IMR-90 (cell line): Measurements from ENCODE around the gene IL4. TPM values are rescaled to one million over a fixed set of nuclear protein-coding genes. Genes with fewer than 3 reads are reported as not detected.

ENCODE experiments used
- ATAC-seq: fragments of 200-7000 bp; cut with Tn5 transposase; 2 replicates; pipeline ENCODE4 v1.9.1; 2020; ENCODE audit warnings: low read depth, mild to moderate bottlenecking, moderate library complexity
- BruUV-seq: library from RNA; stranded (reverse); fragments of 400-500 nt; replicated peaks from 2 replicates; lab custom pipeline; 2021; lab: Mats Ljungman, UMichigan
- CTCF ChIA-PET: fragments of 300-600 bp; formaldehyde crosslinking; extraction: SDS; loops from one replicate; lab custom pipeline; 2021; ENCODE audit warnings: antibody characterized with exemption; lab: Yijun Ruan, JAX
- POLR2A ChIA-PET: fragments of 300-600 bp; sonication (Branson Sonifier 250); formaldehyde crosslinking; loops from one replicate; lab custom pipeline; 2022; ENCODE audit warnings: antibody characterized with exemption; ENCODE audit not compliant: unreplicated experiment; lab: Charles Lee
- DNase-seq: peaks from one replicate; pipeline ENCODE4 v3.0.0; 2013
- H2AFZ ChIP-seq: replicated peaks from 2 replicates; pipeline ENCODE3; 2013; ENCODE audit warnings: low read length, mild to moderate bottlenecking; ENCODE audit not compliant: poor library complexity
- H2AK5ac ChIP-seq: 2 replicates; pipeline ENCODE4 v1.6.1; 2013; ENCODE audit warnings: low read depth, low read length, inconsistent platforms
- H2AK9ac ChIP-seq: replicated peaks from 2 replicates; pipeline ENCODE3; 2013; ENCODE audit warnings: mild to moderate bottlenecking, low read depth, low read length, moderate library complexity; ENCODE audit not compliant: poor library complexity
- H2BK120ac ChIP-seq: 2 replicates; pipeline ENCODE4 v1.6.1; 2013; ENCODE audit warnings: low read depth, low read length, inconsistent platforms
- H2BK15ac ChIP-seq: 3 replicates; pipeline ENCODE4 v1.6.1; 2013; ENCODE audit warnings: low read depth, low read length, inconsistent platforms
- H2BK20ac ChIP-seq: 2 replicates; pipeline ENCODE4 v1.6.1; 2013; ENCODE audit warnings: low read depth, mild to moderate bottlenecking, inconsistent platforms, low read length, moderate library complexity
- H2BK5ac ChIP-seq: 2 replicates; pipeline ENCODE4 v1.6.1; 2013; ENCODE audit warnings: mild to moderate bottlenecking, low read depth, low read length, inconsistent platforms; ENCODE audit not compliant: poor library complexity, severe bottlenecking
- H3K14ac ChIP-seq: replicated peaks from 2 replicates; pipeline ENCODE4 v1.6.1; 2013; ENCODE audit warnings: low read depth, low read length, inconsistent platforms
- H3K18ac ChIP-seq: 2 replicates; pipeline ENCODE4 v1.6.1; 2013; ENCODE audit warnings: low read depth, low read length, control low read depth
- H3K23ac ChIP-seq: 2 replicates; pipeline ENCODE4 v1.6.1; 2013; ENCODE audit warnings: low read depth, low read length, inconsistent platforms
- H3K27ac ChIP-seq: 2 replicates; pipeline ENCODE4 v1.5.1; 2013; ENCODE audit warnings: mild to moderate bottlenecking, control low read depth, low read length; ENCODE audit not compliant: insufficient read depth
- H3K27me3 ChIP-seq: 2 replicates; pipeline ENCODE4 v1.6.1; 2013; ENCODE audit warnings: low read length; ENCODE audit not compliant: control insufficient read depth, insufficient read depth
- H3K36me3 ChIP-seq: 2 replicates; pipeline ENCODE4 v1.6.1; 2013; ENCODE audit warnings: low read length, mixed read lengths; ENCODE audit not compliant: control insufficient read depth, insufficient read depth
- H3K4ac ChIP-seq: 2 replicates; pipeline ENCODE4 v1.6.1; 2013; ENCODE audit warnings: low read depth, low read length, inconsistent platforms
- H3K4me1 ChIP-seq: 2 replicates; pipeline ENCODE4 v1.6.1; 2013; ENCODE audit warnings: low read length, mixed read lengths; ENCODE audit not compliant: control insufficient read depth, insufficient read depth
- H3K4me2 ChIP-seq: 2 replicates; pipeline ENCODE4 v1.6.1; 2013; ENCODE audit warnings: low read depth, mild to moderate bottlenecking, control low read depth, low read length, moderate library complexity
- H3K4me3 ChIP-seq: 2 replicates; pipeline ENCODE4 v1.5.1; 2013; ENCODE audit warnings: low read depth, mild to moderate bottlenecking, control low read depth, low read length, moderate library complexity; ENCODE audit not compliant: insufficient read depth
- H3K56ac ChIP-seq: 2 replicates; pipeline ENCODE4 v1.6.1; 2013; ENCODE audit warnings: low read length, inconsistent platforms; ENCODE audit not compliant: insufficient read depth; ENCODE audit errors: extremely low read depth
- H3K79me1 ChIP-seq, 2 experiments: 2 replicates each; pipeline ENCODE4 v1.6.1; 2013; ENCODE audit warnings: low read length in 2 of 2, inconsistent platforms in 1 of 2, low read depth in 1 of 2
- H3K9ac ChIP-seq: 2 replicates; pipeline ENCODE4 v1.6.1; 2013; ENCODE audit warnings: low read depth, low read length, control low read depth
- H3K9me1 ChIP-seq: 2 replicates; pipeline ENCODE4 v1.6.1; 2013; ENCODE audit warnings: low read length, inconsistent platforms; ENCODE audit not compliant: insufficient read depth
- H3K9me3 ChIP-seq: 2 replicates; pipeline ENCODE4 v1.6.1; 2013; ENCODE audit warnings: low read length; ENCODE audit not compliant: control insufficient read depth, insufficient read depth
- H4K20me1 ChIP-seq: 2 replicates; pipeline ENCODE4 v1.6.1; 2013; ENCODE audit warnings: low read length, inconsistent platforms; ENCODE audit not compliant: insufficient read depth
- H4K5ac ChIP-seq: 2 replicates; pipeline ENCODE4 v1.6.1; 2013; ENCODE audit warnings: mild to moderate bottlenecking, low read depth, low read length, control low read depth
- H4K8ac ChIP-seq, 2 experiments: 2 replicates each; pipeline ENCODE4 v1.6.1; 2013; ENCODE audit warnings: low read depth in 2 of 2, low read length in 2 of 2, control low read depth in 1 of 2, inconsistent platforms in 1 of 2
- H4K91ac ChIP-seq: 2 replicates; pipeline ENCODE4 v1.6.1; 2013; ENCODE audit warnings: low read depth, low read length, inconsistent platforms; ENCODE audit not compliant: insufficient read depth
- MAZ ChIP-seq: IDR thresholded peaks from 2 replicates; pipeline ENCODE4 v1.6.1; 2012; ENCODE audit warnings: low read depth, mild to moderate bottlenecking, low read length, improper control_type of control experiment, moderate library complexity, borderline replicate concordance
- NFE2L2 ChIP-seq: fragments of 150-350 bp; IDR thresholded peaks from 2 replicates; pipeline ENCODE4 v1.6.1; 2016; ENCODE audit warnings: low read depth, mild to moderate bottlenecking, low read length
- POLR2A ChIP-seq: IDR thresholded peaks from 2 replicates; pipeline ENCODE4 v1.6.1; 2012; ENCODE audit warnings: mild to moderate bottlenecking, low read depth, low read length
- RFX5 ChIP-seq: IDR thresholded peaks from 2 replicates; pipeline ENCODE4 v1.8.0; 2012; ENCODE audit warnings: low read depth, mild to moderate bottlenecking, low read length, moderate library complexity
- WGBS, 2 experiments: methylation state at CpG; one replicate each; pipeline versions ENCODE4 v1.1.5 to v1.1.7; 2013; ENCODE audit warnings: missing lambda C conversion rate in 2 of 2; ENCODE audit not compliant: insufficient read length in 1 of 2; ENCODE audit errors: extremely low coverage in 2 of 2; 5-methylcytosine and 5-hydroxymethylcytosine counted together
- dilution Hi-C: fragments of 300-500 bp; cut with HindIII; formaldehyde crosslinking; loops from one replicate; pipeline ENCODE4 v1.14.3; 2018; ENCODE audit warnings: low sequenced_read_pairs; ENCODE audit not compliant: unreplicated experiment
- in situ Hi-C: fragments of 300-500 bp; cut with MboI; formaldehyde crosslinking; loops from 3 replicates; pipeline ENCODE4 v1.14.3; 2019; ENCODE audit warnings: low sequenced_read_pairs, inconsistent platforms, mixed read lengths
- intact Hi-C: fragments of 100-400 bp; cut with micrococcal nuclease; formaldehyde crosslinking; loops from 2 replicates; pipeline ENCODE4 v1.10.0; 2022
- polyA plus RNA-seq, 3 experiments: library from polyadenylated mRNA; depleted of rRNA; stranded (reverse); fragments of >200 nt; gene quantifications; 2 replicates each; pipeline ENCODE4 v1.2.3, GENCODE V29; 2012; ENCODE audit warnings: low replicate concordance in 1 of 3
- total RNA-seq: library from RNA; depleted of rRNA; stranded (reverse); fragments of >200 nt; gene quantifications from 2 replicates; pipeline ENCODE4 v1.2.3, GENCODE V29; 2012

The IL4 gene
- total and polyA plus RNA-seq, 2 of the 4 experiments (the other 2 are of a cell fraction): not detected

- no peak overlapping the region for H4K91ac ChIP-seq
- no peak overlapping the region for H3K14ac ChIP-seq
- ATAC-seq (no peak), DNase-seq (no peak)
- no peaks in the 10 kb centered on the region for H3K36me3 ChIP-seq
- POLR2A ChIA-PET: no interaction called here
- H2AK5ac ChIP-seq: no peak overlapping the region
- in situ Hi-C loops (no loop called here), intact Hi-C loops (no loop called here), dilution Hi-C loops (no loop called here)
- no peak overlapping the region for H2BK20ac ChIP-seq
- no peaks in the 10 kb centered on the region for H3K9me3 ChIP-seq
- no peak overlapping the region for H2AFZ ChIP-seq
- no peaks in the 10 kb centered on the region for H3K27me3 ChIP-seq
- no peak overlapping the region for H3K4me3 ChIP-seq
- no peak overlapping the region for H3K56ac ChIP-seq
- H2AK9ac ChIP-seq: no peak overlapping the region
- CTCF ChIA-PET: no interaction called here
- no peak overlapping the region for H2BK120ac ChIP-seq
- peaks cover 15% of the 10 kb centered on the region for H3K4me1 ChIP-seq
- H4K20me1 ChIP-seq: no peaks in the 10 kb centered on the region
- H3K4ac ChIP-seq: no peak overlapping the region
- H3K18ac ChIP-seq: no peak overlapping the region
- no peak overlapping the region for H3K23ac ChIP-seq
- H4K8ac ChIP-seq: no peak overlapping the region
- H4K5ac ChIP-seq: no peak overlapping the region
- H2BK15ac ChIP-seq: no peak overlapping the region
- H3K27ac ChIP-seq: no peak overlapping the region
- H3K79me1 ChIP-seq: no peaks in the 10 kb centered on the region
- no peak for TF ChIP-seq NFE2L2
- no peak for TF ChIP-seq RFX5
- no peak for TF ChIP-seq MAZ
- TF ChIP-seq POLR2A: no peak
- BruUV-seq: no TSS peak
- H3K9me1 ChIP-seq: peaks cover 21% of the 10 kb centered on the region
- no peak overlapping the region for H2BK5ac ChIP-seq
- WGBS, 2 experiments: 100% methylated on average over 1 of the region's 7 CpGs; no CpG with 5 or more reads in 1 of the 2 experiments
- no peak overlapping the region for H3K9ac ChIP-seq
- H3K4me2 ChIP-seq: no peak overlapping the region
Measured at GRCh38 chr5:132679166-132679565, 5.4 kb downstream of the IL4 start.
